GM21423 (cell line): ENCODE results near the gene CCSER1.

Source experiments
- ATAC-seq: cut with Tn5 transposase; IDR thresholded peaks from one replicate; pipeline ENCODE4 v1.9.1; 2021; ENCODE audit warnings: mild to moderate bottlenecking, moderate library complexity; ENCODE audit not compliant: unreplicated experiment

The CCSER1 gene

DNA sequence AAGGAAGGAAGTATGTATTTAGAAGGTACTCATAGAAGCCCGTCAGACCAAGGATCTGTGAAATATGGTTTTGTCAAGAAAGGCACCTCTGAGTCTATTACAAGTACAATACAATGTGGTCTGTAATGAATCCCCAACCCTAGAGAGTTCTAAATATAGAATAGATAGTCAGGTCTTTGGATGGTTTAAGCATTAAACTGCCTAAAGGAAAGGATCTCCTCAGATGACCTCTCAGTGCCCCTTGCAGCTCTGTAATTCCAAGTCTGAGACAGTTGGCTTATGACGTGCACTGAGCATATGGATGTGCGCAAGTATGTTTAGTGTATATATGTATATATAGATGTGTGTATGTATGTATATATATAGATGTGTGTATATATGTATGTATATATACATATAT is 62.0 kb downstream of the CCSER1 start:
- ATAC-seq, result no peak

DNA sequence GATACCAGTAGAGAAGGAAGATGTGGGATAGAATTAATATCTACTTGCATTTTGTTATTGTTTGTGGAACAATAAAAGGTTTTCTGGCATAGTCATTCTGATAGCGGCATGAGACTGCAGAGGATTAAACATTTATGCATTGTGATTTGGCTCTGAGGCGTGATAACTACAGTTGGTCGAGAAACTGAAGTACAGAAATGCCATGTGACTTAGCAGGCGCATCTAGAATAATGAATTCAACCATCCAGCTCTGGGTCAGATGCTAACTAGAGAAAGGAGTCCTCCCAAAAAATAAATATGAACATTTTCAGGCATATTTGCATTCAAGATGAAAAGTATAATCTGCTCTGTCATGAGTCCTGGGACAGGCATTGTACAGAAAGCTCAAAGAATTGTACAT is 62.8 kb downstream of the CCSER1 start:
- no peak for ATAC-seq

DNA sequence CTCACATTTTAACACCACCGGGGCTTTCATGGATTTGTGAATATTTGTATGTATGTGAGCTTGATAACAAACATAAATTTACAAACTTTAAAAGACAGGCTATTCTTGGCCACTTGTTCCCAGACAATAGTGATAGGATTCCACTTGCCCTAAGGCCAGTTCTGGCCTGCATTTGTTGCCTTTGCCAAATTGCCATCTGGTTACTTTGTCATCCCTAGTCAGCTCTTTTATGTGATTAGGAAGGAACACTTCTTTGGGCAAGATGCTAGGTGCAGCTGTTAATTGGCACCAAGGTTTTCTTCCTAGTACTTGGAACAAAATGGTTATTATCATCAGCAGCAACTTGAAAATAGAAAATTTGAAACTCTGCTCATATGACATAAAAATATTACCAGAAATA is 63.3 kb downstream of the CCSER1 start:
- no peak for ATAC-seq

DNA sequence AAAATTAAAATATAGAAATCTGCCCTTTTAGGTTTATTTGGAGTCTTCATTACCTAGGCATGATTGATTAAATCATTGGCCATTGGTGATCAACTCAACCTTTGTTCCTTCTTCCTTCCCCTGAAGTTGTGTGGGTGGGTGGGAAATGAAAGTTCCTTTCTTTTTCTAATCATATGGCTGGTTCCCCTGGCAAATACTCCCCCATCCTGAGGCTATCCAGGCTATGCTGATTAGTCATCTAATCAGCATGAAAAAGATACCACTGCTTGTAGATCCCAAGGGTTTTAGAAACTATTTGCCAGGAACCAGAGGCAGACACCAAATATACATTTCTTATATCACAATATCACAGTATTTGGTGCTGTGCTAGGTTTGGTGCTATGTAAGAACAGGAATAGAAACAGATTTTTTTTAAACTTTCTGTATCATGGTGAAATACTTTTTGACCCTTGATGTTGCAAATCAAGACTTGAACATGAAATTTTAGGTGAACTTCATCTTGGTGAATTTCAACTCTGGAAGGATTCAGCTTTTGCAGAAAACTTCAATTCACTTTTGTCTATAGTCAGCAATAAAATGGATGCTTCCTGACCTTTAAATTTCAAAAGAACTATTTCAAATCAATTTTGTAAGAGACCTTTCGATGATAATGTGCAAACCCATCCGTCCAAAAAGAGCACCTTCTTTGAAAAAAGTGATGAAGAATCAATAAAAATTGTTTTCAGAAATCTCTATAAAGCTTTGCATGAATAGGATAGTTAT is 71.1 kb downstream of the CCSER1 start:
- no peak for ATAC-seq

DNA sequence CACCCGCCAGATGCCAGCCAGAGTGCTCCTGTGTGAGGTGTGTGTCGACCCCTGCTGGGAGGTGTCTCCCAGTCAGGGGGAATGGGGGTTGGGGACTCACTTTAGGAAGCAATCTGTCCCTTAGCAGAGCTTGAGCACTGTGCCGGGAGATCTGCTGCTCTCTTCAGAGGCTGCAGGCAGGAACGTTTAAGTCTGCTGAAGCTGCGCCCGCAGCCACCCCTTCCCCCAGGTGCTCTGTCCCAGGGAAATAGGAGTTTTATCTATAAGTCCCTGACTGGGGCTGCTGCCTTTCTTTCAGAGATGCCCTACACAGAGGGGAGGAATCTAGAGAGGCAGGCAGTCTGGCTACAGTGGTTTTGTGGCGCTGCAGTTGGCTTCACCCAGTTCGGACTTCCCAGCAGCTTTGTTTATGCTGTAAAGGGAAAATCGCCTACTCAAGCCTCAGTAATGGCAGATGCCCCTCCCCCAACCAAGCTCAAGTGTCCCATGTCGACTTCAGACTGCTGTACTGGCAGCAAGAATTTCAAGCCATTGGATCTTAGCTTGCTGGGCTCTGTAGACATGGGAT is 80.8 kb downstream of the CCSER1 start:
- no peak for ATAC-seq

DNA sequence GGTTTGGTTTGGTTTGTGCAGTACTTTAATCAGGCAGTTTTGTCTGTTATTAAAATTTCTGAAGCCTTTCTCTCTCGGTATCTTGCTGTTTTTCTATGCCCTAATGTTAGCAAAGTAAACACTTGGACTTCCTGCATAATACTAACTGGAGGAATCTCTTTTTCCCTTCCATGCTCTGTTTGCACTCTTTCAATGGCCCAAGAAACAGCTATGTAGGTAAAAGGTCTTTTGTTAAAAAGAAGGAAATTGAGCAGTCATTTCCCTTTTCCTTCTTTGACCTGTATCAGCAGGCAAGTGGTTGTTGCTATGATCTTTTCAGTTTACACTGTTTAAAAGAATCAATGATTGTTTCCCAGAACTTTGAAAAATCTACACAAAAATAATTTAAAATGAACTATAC is 82.7 kb downstream of the CCSER1 start:
- no peak for ATAC-seq

DNA sequence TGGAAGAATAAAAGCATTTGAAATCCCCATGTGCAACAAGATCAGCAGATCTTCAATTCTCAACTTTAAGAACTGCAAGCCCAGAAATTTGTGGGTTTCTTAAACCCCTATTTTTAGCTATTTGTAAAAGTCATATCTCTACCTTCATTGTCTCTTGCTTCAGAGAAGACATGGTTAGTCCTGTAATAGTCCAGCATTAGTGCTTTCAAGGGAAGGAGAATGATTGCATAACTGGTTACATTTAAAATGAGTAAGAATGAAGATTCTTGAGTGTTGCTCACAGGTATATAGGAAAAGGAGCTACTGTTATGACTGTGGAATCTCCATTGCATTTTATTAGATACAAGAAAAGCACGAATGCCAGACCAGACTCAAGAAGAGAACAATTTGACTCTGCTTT is 84.0 kb downstream of the CCSER1 start:
- no peak for ATAC-seq

DNA sequence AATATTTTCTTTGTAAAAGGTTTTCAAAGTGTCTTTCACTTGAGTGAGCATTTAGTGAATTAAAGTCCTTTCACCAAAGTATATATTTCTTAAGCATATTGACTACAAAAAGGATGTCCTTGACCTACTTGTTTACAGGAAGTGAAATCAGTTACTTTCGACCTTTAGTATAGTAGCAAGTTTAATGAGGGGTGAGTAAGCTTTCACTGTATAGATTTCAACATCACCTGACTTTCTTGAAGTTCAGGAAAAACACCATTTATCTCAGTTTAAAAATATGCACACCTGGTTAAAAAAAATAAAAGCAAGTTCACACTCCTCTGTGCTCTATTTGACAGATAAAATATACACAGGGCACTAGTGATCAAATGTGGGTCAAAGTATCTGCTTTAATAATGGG is 88.1 kb downstream of the CCSER1 start:
- peak; percentile 84 for ATAC-seq

DNA sequence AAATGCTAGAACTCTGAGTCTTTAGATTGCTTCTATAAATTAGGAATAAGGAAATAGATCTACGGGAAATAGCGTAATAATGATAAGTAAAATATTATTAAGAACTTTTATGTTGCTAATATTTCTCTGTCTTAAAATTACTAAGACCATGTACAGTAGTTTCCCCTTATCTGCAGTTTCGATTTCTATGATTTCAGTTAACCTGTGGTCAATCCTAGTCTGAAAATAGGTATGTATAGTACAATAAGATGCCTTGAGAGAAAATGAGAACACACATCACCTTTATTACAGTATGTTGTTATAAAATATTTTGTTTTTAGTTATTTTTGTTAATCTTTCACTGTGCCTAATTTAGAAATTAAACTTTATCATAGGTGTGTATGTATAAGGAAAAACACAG is 92.6 kb downstream of the CCSER1 start:
- ATAC-seq, result peak; percentile 55

DNA sequence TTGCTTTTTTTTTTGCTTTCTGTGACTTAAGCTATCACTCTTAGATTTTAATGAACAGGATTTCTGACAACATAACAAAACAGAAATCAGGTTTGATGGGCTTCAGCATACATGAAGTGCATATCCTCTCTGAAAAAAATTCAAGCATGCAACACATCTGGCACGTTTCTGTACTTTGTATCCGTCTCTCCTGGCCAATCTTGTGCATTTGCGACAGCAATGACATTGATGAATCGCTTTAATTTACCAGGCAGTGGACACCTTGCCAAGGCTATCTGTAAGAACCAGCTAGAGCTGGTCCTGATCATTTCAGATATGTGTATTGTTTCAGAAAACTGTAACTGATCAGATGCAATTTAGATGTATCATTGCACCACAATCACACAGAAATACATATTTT is 93.3 kb downstream of the CCSER1 start:
- no peak for ATAC-seq

DNA sequence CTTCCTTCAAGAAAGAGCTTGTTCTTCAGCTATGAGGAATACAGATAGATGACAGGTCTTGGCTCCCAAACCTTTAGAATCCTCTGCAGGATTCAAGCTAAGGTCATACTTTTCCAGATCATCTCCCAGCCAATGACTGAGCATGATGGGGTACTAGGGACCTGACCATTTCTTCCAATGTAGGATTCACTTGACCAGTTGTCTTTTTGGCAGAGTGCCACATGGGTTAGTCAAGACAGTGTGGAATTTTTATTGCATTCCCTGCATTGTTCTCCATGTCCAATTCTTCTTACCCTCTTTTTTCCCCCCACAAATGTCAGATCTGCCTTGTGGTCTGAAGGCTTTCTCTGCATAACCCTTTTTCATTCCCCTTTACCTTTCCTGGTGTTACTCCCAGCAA is 99.5 kb downstream of the CCSER1 start:
- no peak for ATAC-seq

DNA sequence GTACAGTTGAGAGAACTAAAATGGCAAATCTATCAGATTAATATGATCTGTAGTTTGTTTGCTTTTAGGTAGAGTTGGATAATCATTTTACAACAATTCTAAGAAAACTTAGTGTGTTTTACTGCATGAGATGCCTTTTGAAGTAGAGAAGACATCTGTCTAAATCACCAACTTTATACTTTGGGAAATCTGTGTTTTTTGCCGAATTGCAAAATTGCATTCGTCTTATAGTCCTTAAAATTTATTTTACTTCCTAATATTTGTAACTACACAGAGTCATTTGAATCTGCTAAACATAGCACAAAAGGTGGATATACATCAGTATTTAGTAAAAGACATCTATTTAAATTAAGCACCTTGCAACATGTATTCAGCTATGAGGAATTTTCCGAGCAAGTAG is 100.0 kb downstream of the CCSER1 start:
- ATAC-seq, result no peak

DNA sequence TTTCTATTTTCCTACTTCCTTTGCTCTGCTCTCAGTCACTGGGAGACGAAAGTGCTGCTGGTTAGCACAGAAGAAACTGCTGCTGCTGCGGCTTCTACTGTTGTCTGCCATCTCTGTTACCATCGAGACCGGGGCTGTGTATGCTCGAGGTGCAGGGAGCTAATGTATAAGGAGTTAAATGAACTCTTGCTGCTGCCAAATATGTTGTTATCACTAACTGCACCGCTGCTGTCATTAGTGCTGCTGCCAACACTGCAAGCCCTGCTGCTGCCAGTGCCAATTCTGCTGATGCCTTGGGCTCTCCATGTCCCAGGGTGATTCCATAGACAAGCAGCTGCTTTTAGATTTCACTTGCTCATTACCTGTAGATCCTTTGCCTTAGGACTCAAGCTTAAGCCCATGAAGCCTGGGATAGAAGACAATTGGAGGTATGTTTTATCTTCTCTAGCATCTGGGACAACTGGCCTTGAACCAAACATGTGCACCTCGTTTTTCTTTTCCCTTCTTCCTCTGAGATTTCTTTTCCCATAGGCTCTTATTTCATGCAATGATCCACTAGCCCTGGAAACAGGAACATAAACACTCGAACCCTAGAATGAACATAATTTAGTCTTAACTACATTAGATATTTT is 107.8 kb downstream of the CCSER1 start:
- ATAC-seq, result no peak

DNA sequence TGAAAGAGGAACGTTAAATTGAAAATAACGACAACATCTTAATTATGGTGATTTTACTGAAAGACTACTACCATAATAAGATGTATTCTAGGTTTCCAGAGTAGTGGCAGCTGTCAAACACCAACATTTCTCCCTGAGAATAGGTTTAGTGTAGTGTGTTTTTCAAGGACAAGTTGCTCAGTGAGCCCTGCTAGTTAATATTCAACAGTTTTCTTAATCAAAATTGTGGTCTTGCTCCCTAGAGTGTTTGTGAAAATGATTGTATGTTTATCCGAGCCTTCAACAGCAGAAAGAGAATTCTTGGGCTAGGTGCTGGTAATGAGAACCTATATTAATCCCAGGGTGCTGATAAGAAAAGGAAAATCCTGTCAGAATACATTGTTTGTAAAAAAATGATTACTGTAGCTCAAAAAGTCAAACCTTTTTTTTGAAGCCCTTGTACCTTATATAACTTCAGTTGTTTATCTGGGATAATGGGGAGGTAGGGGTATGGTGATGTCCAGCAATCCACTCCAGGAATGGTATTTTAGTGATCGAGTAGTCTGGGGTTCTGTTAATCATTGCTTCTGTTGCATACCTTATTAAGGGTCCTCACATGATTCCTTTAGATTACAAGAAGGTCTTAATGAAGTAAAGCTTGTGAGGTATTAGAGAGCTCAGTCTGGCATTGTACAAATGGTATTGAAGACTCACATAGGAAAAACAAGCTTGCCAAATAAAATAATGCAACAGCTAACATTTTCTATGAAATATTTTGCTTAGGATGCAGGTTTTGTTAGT is 110.7 kb downstream of the CCSER1 start:
- ATAC-seq, result no peak

DNA sequence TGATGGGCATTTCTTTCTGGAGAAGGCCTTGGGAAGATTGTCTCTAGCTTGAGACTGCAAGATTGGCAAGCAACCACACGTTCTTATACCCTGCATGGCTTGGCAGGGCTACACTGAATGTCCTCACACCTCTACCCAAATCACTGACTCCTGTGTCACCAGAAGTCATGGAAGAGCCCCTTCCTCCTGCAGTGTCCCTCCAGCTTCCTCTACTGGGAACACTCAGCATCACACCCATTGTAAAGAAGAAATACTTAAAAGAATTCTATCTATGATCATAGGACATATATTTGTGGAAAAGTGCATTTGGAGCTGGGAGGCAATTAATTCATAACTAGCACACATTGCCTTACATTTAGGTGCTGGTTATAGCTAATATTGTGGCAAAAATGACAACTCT is 113.1 kb downstream of the CCSER1 start:
- ATAC-seq, result no peak

DNA sequence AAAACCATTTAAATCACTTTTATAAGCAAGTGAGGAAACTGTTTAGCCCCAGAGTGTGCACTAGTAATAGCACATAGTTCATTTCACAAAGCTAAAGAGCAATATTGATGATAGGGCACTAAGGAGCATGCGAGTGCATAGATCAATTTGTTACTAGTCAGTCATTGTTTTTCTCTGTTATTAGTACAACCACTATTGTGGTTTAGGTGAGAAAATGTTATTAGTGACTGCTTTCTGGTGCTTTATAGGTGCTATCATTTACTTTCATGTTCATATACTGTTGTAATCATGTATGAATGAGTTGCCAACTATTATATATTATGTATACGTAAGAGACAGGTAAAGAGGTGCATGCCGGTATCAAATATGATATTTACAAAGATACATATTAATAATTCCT is 113.8 kb downstream of the CCSER1 start:
- no peak for ATAC-seq

DNA sequence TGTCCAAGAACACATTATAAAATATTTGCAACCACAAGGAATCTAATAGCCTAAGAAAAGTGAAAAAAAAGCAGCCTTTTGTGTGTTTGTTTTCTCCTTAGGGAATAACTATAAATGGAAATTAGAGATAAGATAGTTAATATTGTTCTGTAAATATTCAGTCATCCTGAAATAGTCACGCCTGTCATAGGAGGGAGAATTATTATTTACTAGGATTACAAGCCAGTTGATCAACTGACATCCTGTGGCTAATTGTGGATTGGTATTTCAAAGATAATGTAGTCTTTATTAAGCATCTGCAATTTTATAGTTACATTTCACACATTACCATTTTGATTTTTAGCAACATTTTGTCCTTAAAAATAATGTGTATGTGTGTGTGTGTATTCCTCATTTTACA is 118.6 kb downstream of the CCSER1 start:
- no peak for ATAC-seq

DNA sequence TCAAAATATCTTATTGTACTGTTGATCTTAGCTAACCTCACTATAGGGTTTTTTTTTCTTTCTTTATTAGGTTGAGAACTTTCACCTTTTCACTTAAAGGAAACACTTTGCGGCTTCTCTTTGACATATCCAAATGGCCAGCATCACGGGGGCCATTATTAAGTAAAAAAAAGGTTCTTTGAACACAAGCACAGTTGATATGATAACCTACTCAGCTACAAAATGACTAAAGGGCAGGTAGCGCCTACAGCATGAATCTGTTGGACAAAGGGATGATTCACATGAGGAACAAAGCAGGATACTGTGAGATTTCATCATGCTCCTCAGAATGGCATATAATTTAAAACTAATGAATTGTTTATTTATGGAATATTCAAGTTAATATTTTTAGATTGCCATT is 119.6 kb downstream of the CCSER1 start:
- no peak for ATAC-seq

DNA sequence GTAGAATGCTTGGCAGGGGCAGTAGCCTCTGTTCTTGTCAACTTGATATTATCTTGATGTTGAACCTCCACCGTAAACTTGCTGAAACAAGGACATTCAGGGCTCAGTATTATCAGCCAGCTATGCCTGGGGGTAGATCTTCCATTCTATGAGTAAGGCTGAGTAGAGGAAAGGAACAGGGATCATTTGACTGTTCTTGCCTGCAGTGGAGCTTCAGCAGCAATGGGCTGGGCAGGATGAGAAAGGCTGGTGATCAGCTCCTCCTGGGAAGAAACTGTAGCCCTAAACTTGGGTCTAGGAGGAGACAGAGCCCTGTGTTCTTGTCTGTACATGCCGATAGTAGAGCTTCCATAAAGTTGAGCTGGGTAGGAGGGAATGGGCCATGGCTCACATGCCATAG is 127.2 kb downstream of the CCSER1 start:
- no peak for ATAC-seq

DNA sequence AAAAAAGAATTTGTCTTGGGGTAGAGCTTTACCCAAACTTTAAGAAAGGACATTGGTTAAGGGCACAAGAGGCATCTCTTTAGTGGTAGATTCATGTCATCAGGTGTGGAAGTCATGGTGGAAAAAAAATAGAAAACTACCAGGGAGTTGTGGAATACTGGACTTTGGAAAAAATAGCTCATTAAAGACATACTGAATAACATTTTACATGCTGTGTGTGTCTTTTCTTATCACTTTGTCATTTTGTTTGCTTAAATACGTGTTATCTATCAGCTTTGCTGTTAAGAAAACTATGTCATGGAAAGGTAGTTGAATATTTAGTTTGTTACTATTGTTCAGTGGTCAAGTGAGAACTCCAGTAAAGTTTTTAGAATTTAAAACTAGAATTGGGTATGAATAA is 147.0 kb downstream of the CCSER1 start:
- no peak for ATAC-seq

DNA sequence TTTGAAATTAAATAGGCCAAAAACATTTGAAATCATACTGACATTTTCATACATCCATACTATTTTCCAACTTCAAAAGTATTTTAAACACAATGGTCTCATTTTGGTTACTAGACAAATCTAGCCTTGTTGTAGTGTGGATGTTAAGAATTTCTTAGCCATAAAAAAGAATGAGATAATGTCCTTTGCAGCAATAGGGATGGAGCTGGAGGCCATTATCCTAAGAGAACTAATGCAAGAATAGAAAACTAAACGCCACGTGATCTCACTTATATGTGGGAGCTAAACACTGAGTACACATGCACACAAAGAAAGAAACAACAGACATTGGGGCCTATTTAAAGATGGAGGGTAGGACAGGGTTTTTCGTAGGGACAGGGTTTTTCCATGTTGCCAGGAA is 153.8 kb downstream of the CCSER1 start:
- no peak for ATAC-seq
